Measurements from ENCODE around the gene TMEM219.

TMEM219 gene

GRCh38 chr16:29963021-29963743 is 1.3 kb downstream of the TMEM219 start:
- H3K9me3 Mint-ChIP-seq, result no peaks in the 10 kb centered on the region
- no peak for DNase-seq (ENCODE audit: low spot score in 2 of 2)
- H3K27ac Mint-ChIP-seq, result peak overlapping the region; percentile 88
- H3K4me3 Mint-ChIP-seq, result peak overlapping the region; percentile 90
- H3K36me3 Mint-ChIP-seq, result no peaks in the 10 kb centered on the region
- H3K4me1 Mint-ChIP-seq, result peaks cover 14% of the 10 kb centered on the region
- H3K27me3 Mint-ChIP-seq, result no peaks in the 10 kb centered on the region
- ATAC-seq (ENCODE audit: low read depth), result no peak

GRCh38 chr16:29968205-29968604 is 6.3 kb downstream of the TMEM219 start:
- no peaks in the 10 kb centered on the region for H3K9me3 Mint-ChIP-seq
- H3K36me3 Mint-ChIP-seq, result peaks cover 9% of the 10 kb centered on the region
- H3K27ac Mint-ChIP-seq, result no peak overlapping the region
- H3K4me1 Mint-ChIP-seq, result peaks cover 11% of the 10 kb centered on the region
- no peaks in the 10 kb centered on the region for H3K27me3 Mint-ChIP-seq
- DNase-seq (ENCODE audit: low spot score in 2 of 2), result no peak
- H3K4me3 Mint-ChIP-seq, result no peak overlapping the region
- no peak for ATAC-seq (ENCODE audit: low read depth)

- Mint-ChIP-seq H3K27me3 (no peaks in the 10 kb centered on the region), H3K9me3 (no peaks in the 10 kb centered on the region), H3K4me3 (no peak overlapping the region), H3K36me3 (peaks cover 9% of the 10 kb centered on the region), H3K4me1 (peaks cover 28% of the 10 kb centered on the region), H3K27ac (no peak overlapping the region)
- ATAC-seq (ENCODE audit: low read depth), result no peak
- DNase-seq (ENCODE audit: low spot score in 2 of 2), result no peak
Measured at GRCh38 chr16:29971304-29971703, 9.4 kb downstream of the TMEM219 start.

- H3K4me1 Mint-ChIP-seq, result peaks cover 28% of the 10 kb centered on the region
- DNase-seq (ENCODE audit: low spot score in 2 of 2), result no peak
- peak overlapping the region; percentile 100 for H3K4me3 Mint-ChIP-seq
- ATAC-seq (ENCODE audit: low read depth), result no peak
- H3K9me3 Mint-ChIP-seq, result no peaks in the 10 kb centered on the region
- peak overlapping the region; percentile 14 for H3K27ac Mint-ChIP-seq
- H3K36me3 Mint-ChIP-seq, result peaks cover 9% of the 10 kb centered on the region
- H3K27me3 Mint-ChIP-seq, result no peaks in the 10 kb centered on the region
Measured at GRCh38 chr16:29972500-29972899, 10.6 kb downstream of the TMEM219 start.

GRCh38 chr16:29972992-29973383 is 11.1 kb downstream of the TMEM219 start:
- H3K9me3 Mint-ChIP-seq, result no peaks in the 10 kb centered on the region
- H3K4me3 Mint-ChIP-seq, result peak overlapping the region; percentile 100
- H3K36me3 Mint-ChIP-seq, result peaks cover 9% of the 10 kb centered on the region
- peaks cover 28% of the 10 kb centered on the region for H3K4me1 Mint-ChIP-seq
- ATAC-seq (ENCODE audit: low read depth), result no peak
- H3K27ac Mint-ChIP-seq, result peak overlapping the region; percentile 97
- H3K27me3 Mint-ChIP-seq, result no peaks in the 10 kb centered on the region
- no peak for DNase-seq (ENCODE audit: low spot score in 2 of 2)

GRCh38 chr16:29973384-29974246 is 11.7 kb downstream of the TMEM219 start, which contains the start of gene TAOK2:
TAOK2 (plus strand) TSS chr16:29973868; CDS start chr16:29977773, 3,905 bp downstream.
- DNase-seq (ENCODE audit: low spot score in 2 of 2) (peak; percentile 91 to 95), ATAC-seq (ENCODE audit: low read depth) (peak; percentile 97)
- no peaks in the 10 kb centered on the region for H3K27me3 Mint-ChIP-seq
- H3K27ac Mint-ChIP-seq, result peak within 1 kb of the TSS; percentile 97
- peak within 1 kb of the TSS; percentile 100 for H3K4me3 Mint-ChIP-seq
- no peaks in the 10 kb centered on the region for H3K9me3 Mint-ChIP-seq
- peaks cover 10% of the 10 kb centered on the region for H3K36me3 Mint-ChIP-seq
- peaks cover 28% of the 10 kb centered on the region for H3K4me1 Mint-ChIP-seq

GRCh38 chr16:29974291-29975133 is 12.6 kb downstream of the TMEM219 start:
- Mint-ChIP-seq H3K27me3 (no peaks in the 10 kb centered on the region), H3K9me3 (no peaks in the 10 kb centered on the region), H3K27ac (peak overlapping the region; percentile 97), H3K36me3 (peaks cover 12% of the 10 kb centered on the region), H3K4me3 (peak overlapping the region; percentile 100), H3K4me1 (peaks cover 25% of the 10 kb centered on the region)
- ATAC-seq (ENCODE audit: low read depth), result no peak
- no peak for DNase-seq (ENCODE audit: low spot score in 2 of 2)

- H3K27me3 Mint-ChIP-seq, result no peaks in the 10 kb centered on the region
- peaks cover 25% of the 10 kb centered on the region for H3K4me1 Mint-ChIP-seq
- ATAC-seq (ENCODE audit: low read depth) (no peak), DNase-seq (ENCODE audit: low spot score in 2 of 2) (no peak)
- H3K9me3 Mint-ChIP-seq, result no peaks in the 10 kb centered on the region
- peak overlapping the region; percentile 83 for H3K27ac Mint-ChIP-seq
- peak overlapping the region; percentile 100 for H3K4me3 Mint-ChIP-seq
- peaks cover 14% of the 10 kb centered on the region for H3K36me3 Mint-ChIP-seq
Measured at GRCh38 chr16:29975134-29975538, 13.3 kb downstream of the TMEM219 start.

GRCh38 chr16:29975811-29976511 is 14.1 kb downstream of the TMEM219 start:
- DNase-seq (ENCODE audit: low spot score in 2 of 2) (no peak), ATAC-seq (ENCODE audit: low read depth) (no peak)
- Mint-ChIP-seq H3K27ac (peak overlapping the region; percentile 71), H3K36me3 (peaks cover 17% of the 10 kb centered on the region), H3K27me3 (no peaks in the 10 kb centered on the region), H3K4me1 (peaks cover 25% of the 10 kb centered on the region), H3K4me3 (peak overlapping the region; percentile 100), H3K9me3 (no peaks in the 10 kb centered on the region)

- Mint-ChIP-seq H3K9me3 (no peaks in the 10 kb centered on the region), H3K4me1 (peaks cover 25% of the 10 kb centered on the region), H3K36me3 (peaks cover 19% of the 10 kb centered on the region), H3K4me3 (no peak overlapping the region), H3K27ac (no peak overlapping the region), H3K27me3 (no peaks in the 10 kb centered on the region)
- ATAC-seq (ENCODE audit: low read depth), result no peak
- no peak for DNase-seq (ENCODE audit: low spot score in 2 of 2)
Measured at GRCh38 chr16:29977063-29977825, 15.4 kb downstream of the TMEM219 start.

GRCh38 chr16:29978081-29978480 is 16.2 kb downstream of the TMEM219 start:
- no peak for DNase-seq (ENCODE audit: low spot score in 2 of 2)
- peaks cover 21% of the 10 kb centered on the region for H3K36me3 Mint-ChIP-seq
- ATAC-seq (ENCODE audit: low read depth), result no peak
- H3K27ac Mint-ChIP-seq, result no peak overlapping the region
- H3K4me1 Mint-ChIP-seq, result peaks cover 21% of the 10 kb centered on the region
- H3K4me3 Mint-ChIP-seq, result no peak overlapping the region
- no peaks in the 10 kb centered on the region for H3K27me3 Mint-ChIP-seq
- no peaks in the 10 kb centered on the region for H3K9me3 Mint-ChIP-seq

GRCh38 chr16:29978564-29979270 is 16.8 kb downstream of the TMEM219 start:
- Mint-ChIP-seq H3K36me3 (peaks cover 27% of the 10 kb centered on the region), H3K27ac (no peak overlapping the region), H3K27me3 (no peaks in the 10 kb centered on the region), H3K4me3 (no peak overlapping the region), H3K9me3 (no peaks in the 10 kb centered on the region), H3K4me1 (peaks cover 15% of the 10 kb centered on the region)
- DNase-seq (ENCODE audit: low spot score in 2 of 2) (no peak), ATAC-seq (ENCODE audit: low read depth) (no peak)
